HG02571 (cell line): ENCODE data around the gene AUTS2.

Experiments
- ATAC-seq: cut with Tn5 transposase; IDR thresholded peaks from one replicate; pipeline ENCODE4 v1.9.1; 2021; ENCODE audit warnings: mild to moderate bottlenecking, moderate library complexity; ENCODE audit not compliant: unreplicated experiment

The AUTS2 gene

GRCh38 chr7:70419526-70420380, 821.5 kb downstream of the AUTS2 start:
- no peak for ATAC-seq

GRCh38 chr7:70420381-70420662, 822.0 kb downstream of the AUTS2 start:
- ATAC-seq = no peak

GRCh38 chr7:70421319-70421718, 823.0 kb downstream of the AUTS2 start:
- no peak for ATAC-seq

GRCh38 chr7:70426249-70426880, 828.1 kb downstream of the AUTS2 start:
- ATAC-seq = no peak

- no peak for ATAC-seq
These were observed 834.3 kb downstream of the AUTS2 start for GRCh38 chr7:70432567-70433001.

GRCh38 chr7:70434376-70434775, 836.1 kb downstream of the AUTS2 start:
- no peak for ATAC-seq

- ATAC-seq = no peak
These were observed 836.5 kb downstream of the AUTS2 start for GRCh38 chr7:70434821-70435220.

GRCh38 chr7:70435634-70436033, 837.4 kb downstream of the AUTS2 start:
- no peak for ATAC-seq

GRCh38 chr7:70436790-70437350, 838.6 kb downstream of the AUTS2 start:
- ATAC-seq = no peak

- no peak for ATAC-seq
These were observed 841.4 kb downstream of the AUTS2 start for GRCh38 chr7:70439651-70440050.

GRCh38 chr7:70446448-70447143, 848.3 kb downstream of the AUTS2 start:
- no peak for ATAC-seq

- no peak for ATAC-seq
These were observed 850.1 kb downstream of the AUTS2 start for GRCh38 chr7:70448312-70448906.

GRCh38 chr7:70450731-70451130, 852.5 kb downstream of the AUTS2 start:
- no peak for ATAC-seq

GRCh38 chr7:70455925-70456324, 857.6 kb downstream of the AUTS2 start:
- no peak for ATAC-seq

- ATAC-seq = no peak
These were observed 858.4 kb downstream of the AUTS2 start for GRCh38 chr7:70456719-70457118.

- no peak for ATAC-seq
These were observed 859.2 kb downstream of the AUTS2 start for GRCh38 chr7:70457482-70457881.

GRCh38 chr7:70457883-70458680, 859.8 kb downstream of the AUTS2 start:
- ATAC-seq = no peak

- ATAC-seq = no peak
These were observed 860.5 kb downstream of the AUTS2 start for GRCh38 chr7:70458745-70459144.

GRCh38 chr7:70459546-70459945, 861.3 kb downstream of the AUTS2 start:
- ATAC-seq = no peak

- ATAC-seq = no peak
These were observed 861.8 kb downstream of the AUTS2 start for GRCh38 chr7:70460071-70460470.
